GM12873 (cell line): ENCODE data around the gene EEF1G.
A peak's percentile ranks its signal among the peaks of the same experiment; 100 is the strongest.

ENCODE experiments used
- TF ChIP-seq, protein P1 (sequence below): IDR thresholded peaks from 2 replicates; pipeline ENCODE4 v1.5.1; 2012; ENCODE audit warnings: low read depth, mild to moderate bottlenecking, moderate library complexity, low read length, control low read depth; ENCODE audit not compliant: insufficient read depth; ENCODE audit errors: missing control alignments

EEF1G gene

DNA sequence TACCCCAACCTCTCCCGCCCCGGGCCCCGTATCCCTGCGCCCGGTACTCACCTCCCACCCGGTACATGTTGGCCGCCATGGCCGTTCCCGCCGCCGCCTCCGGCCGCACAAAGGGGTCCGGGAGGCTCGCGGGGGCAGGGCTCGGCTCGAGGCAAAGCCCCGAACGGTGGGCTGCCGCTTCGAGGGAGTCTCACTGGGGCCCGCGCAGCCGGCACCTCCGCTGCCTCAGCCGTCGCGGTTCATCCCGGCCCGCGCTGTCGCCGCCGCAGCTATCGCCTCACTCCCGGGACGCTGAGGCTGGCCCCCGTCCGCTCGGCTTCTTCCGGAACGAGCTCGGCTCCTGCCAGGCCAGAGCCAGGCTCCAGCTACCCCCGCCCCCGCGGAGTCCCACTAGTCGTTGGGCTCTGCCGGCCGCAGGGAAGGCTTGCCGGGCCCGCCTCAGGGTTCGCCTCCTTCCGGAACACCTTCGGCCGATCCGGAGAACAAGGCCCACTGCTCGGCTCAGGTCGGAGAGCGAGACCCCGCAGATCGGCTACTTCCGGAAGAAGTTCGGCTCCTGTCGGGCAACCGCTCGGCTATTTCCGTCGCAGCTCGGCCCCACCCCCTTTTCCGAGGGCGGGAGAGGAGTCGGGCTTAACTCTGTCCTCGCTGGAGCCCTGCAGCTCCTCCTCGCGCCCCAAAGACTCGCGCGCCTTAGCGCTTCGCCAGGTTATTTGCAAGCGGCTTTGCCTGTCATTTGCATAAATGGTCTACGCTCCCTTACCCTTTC is 27.9 kb upstream of the EEF1G start, which contains the start of gene MTA2:
MTA2 (minus strand) TSS at position 494 of the 769 bp plus-strand sequence; CDS start at position 79, 415 bp downstream.
- TF ChIP-seq, protein P1, sequence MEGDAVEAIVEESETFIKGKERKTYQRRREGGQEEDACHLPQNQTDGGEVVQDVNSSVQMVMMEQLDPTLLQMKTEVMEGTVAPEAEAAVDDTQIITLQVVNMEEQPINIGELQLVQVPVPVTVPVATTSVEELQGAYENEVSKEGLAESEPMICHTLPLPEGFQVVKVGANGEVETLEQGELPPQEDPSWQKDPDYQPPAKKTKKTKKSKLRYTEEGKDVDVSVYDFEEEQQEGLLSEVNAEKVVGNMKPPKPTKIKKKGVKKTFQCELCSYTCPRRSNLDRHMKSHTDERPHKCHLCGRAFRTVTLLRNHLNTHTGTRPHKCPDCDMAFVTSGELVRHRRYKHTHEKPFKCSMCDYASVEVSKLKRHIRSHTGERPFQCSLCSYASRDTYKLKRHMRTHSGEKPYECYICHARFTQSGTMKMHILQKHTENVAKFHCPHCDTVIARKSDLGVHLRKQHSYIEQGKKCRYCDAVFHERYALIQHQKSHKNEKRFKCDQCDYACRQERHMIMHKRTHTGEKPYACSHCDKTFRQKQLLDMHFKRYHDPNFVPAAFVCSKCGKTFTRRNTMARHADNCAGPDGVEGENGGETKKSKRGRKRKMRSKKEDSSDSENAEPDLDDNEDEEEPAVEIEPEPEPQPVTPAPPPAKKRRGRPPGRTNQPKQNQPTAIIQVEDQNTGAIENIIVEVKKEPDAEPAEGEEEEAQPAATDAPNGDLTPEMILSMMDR, result no peak

DNA sequence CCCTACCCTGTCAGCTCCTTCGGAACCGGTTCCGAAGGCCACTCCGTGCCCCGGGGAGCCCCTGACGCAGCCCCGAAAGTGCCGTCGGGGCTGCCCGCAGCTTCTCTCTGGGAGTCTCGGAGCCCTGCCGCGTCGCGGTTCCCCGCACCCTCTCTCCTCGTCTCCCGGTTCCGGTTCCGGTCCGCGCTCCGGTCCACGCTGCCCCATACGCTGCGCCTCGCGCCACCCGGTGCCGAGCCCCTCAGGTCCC is 27.4 kb upstream of the EEF1G start:
- TF ChIP-seq, protein P1, result no peak

DNA sequence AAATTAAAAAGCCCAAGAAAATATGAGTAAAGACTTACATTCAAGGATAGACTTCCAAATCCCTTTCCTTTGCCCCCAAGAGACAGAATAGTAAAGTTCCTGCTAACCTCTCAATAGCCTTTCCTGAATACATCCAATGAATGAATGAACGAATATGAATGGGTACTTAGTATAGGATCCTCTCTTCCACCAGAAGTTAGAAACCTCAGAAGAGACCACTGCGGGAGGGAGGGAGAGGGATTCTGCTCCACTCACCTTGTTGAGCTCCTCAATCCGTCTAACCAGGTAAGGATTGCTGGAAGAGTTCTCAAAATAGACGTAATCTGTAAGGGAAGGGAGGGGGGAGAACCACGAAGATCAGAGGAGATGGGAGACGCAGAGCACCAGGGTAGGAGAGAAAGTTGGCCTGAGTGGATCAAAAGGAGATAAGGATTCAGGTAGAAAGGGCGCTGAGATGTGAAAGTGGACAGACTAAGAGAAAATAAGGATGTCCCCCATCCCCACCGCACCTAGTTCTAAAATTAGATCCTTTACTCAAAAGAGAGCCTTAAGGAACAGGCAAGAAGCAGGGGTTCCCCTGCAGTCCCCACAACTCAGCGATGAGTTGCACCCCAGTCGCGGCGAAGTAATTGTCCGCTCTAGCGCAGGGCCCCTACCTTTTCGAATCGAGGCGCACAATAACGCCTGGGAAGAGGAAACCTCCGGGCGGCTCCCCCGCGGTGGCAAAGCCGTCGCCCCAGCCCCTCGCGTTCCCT is 26.9 kb upstream of the EEF1G start:
- TF ChIP-seq, protein P1, result no peak

DNA sequence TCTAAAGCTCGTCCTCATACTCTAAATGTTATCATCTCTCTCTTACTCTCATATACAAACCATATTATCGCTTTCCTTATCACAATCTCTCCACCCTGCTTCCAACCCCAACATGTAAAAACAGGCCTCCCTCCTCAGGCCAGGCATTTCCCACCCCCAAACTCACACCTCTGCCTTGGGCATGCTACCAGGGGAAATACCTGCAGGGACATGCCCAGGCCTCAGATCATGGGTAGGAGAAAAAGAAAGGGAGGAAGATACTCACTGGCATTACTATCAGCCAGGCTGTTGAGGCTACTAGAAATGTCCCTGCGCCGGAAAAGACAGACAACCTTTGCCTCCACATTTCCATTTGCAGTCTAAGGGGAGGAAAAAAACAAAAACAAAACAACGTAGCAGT is 26.2 kb upstream of the EEF1G start:
- TF ChIP-seq, protein P1, result no peak

DNA sequence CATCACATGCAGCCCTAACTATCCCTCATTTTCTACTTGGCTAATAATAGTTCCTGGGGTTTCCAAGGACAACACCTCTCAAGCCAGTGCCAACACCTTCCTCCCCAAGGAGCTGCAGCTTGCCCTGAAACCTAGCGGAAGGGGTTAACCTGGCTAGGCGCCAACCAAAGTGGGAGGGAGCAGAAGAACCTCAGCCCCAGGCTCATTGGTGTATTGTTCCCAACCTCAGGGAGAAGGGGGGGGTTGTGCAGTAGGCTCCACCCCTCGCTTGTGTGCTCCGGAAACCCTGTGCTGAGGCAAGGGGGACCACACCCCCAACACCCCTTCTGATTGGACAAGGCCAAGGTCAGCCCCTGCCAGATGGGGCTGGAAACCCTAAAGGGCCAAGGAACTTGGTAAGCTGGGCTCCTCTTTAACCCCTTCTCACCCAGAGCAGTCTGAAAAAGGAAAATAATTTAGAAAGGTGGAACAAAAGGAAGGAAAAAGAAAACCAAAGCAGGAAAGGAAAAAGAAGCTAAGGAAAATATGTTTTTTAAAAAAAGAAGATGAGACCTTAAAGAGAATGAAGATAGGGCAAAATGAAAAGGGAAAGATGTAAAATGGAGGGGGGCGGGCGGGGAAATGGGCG is 25.5 kb upstream of the EEF1G start:
- TF ChIP-seq, protein P1, result no peak

DNA sequence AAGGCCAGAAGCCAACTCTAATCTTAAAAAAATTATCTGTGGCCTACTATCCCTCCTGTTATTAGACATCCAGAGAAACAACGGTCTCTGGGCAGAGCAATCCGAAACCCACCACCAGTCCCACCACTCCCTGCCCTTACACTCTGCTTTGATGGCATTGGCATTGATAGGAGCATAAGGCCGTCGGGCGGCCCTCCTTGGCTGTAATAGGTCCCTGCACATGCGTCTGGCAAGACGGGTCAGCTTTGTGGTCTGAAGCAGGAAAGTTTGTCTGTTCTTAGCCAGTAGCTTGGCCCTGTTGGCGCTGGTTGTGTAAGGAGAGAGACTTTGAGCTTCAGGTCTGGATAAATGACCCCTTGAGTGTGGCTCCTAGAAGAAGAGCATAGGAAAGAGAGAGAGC is 21.4 kb upstream of the EEF1G start:
- TF ChIP-seq, protein P1, result no peak

DNA sequence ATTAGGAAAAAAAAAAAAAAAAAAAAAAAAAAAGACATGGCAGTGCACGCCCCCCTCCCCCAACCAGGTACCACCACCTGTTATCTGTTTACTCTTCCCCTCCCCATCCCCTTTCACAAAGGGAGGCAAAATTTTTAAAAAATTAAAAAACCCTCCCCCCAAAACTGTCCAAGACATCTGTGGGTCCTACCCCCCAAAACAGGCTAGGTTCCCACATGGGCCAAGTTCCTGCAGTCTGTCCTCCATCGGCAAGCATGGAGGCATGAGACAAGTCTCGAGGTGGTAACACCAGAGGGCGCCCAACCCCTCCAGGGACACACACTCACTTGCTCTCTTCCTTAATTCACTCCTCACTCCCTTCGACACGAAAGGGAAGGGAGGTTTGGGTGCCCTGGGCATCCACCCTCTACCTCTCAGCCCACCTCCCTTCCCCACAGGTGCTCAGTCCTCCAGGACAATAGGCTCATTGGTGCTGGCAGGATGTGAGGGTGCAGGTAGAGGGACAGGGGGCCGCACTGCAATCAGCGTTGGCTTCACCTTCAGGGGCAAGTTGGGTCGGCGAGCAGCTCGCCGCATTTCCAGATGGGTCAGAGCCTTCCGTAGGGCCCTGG is 19.8 kb upstream of the EEF1G start:
- TF ChIP-seq, protein P1, result peak; percentile 82
